EL (cell line): Measurements from ENCODE around the gene ALG1L2.
"Not testable (repeated sequence)": the region's sequence is repeated elsewhere in the genome, so short reads cannot be mapped to it uniquely, and the experiment has no call there.

Experiments used
- DNase-seq: peaks from one replicate; pipeline ENCODE4 v3.0.0-alpha.2; 2016

The ALG1L2 gene

GRCh38 chr3:130136337-130136736, 54.7 kb downstream of the ALG1L2 start:
- not testable (repeated sequence) for DNase-seq

GRCh38 chr3:130137685-130138084, 56.1 kb downstream of the ALG1L2 start:
- DNase-seq = not testable (repeated sequence)

GRCh38 chr3:130138992-130139391, 57.4 kb downstream of the ALG1L2 start:
- DNase-seq = not testable (repeated sequence)

- DNase-seq = peak; percentile 71
Observed at GRCh38 chr3:130140756-130141155, 59.1 kb downstream of the ALG1L2 start.

DNA sequence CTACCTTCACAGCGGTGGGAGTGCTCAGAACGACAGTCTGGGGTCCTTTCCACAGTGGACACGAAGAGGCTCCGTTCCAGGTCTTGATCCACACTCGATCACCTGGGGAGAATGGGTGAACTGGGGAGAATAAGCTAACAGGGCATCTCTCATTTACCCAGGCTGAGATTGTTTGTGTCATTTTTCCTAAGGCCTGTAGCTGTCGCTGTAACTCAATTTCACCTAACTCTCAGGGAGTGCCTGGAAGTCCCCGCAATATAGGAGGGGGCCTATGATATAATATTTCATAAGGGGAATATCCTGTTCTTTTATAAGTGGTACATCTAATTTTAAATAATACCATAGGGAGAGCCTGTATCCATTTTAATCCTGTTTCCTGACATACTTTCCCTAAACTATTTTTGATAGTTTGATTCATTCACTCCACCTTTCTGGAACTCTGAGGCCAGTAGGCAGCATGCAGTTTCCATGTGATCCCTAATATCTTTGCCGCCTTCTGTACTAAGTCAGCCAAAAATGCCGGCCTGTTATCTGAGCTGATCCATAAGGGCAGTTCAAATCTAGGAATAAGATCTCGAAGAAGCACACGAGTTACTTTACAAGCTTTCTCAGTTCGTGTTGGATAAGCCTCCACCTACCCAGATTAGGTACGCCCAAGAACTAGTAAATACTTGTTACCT, 62.2 kb downstream of the ALG1L2 start:
- DNase-seq = not testable (repeated sequence)

GRCh38 chr3:130144328-130144650, 62.7 kb downstream of the ALG1L2 start:
- DNase-seq = not testable (repeated sequence)

DNA sequence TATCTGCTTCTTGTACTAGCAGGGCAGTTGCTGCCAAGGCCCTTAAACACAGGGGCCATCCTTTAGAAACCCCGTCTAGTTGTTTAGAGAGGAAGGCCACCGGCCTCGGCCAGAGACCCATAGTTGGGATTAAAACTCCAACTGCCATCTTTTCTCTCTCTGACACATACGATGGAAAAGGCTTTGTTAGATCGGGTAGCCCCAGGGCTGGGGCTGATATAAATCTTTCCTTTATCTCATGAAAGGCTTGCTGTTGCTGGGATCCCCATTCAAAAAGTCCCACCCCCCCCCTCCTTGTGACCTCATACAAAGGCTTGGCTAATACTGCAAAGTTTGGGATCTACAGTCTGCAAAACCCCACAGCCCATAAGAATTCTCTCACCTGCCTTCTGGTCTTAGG, 63.8 kb downstream of the ALG1L2 start:
- DNase-seq = not testable (repeated sequence)

GRCh38 chr3:130146465-130146864, 64.8 kb downstream of the ALG1L2 start:
- not testable (repeated sequence) for DNase-seq
